Measurements from ENCODE around the gene TEX14.
A peak's percentile ranks its signal among the peaks of the same experiment; 100 is the strongest.

TEX14 gene

GRCh38 chr17:58517378-58517927 lies 174.4 kb downstream of the TEX14 start:
- DNase-seq = no peak

DNA sequence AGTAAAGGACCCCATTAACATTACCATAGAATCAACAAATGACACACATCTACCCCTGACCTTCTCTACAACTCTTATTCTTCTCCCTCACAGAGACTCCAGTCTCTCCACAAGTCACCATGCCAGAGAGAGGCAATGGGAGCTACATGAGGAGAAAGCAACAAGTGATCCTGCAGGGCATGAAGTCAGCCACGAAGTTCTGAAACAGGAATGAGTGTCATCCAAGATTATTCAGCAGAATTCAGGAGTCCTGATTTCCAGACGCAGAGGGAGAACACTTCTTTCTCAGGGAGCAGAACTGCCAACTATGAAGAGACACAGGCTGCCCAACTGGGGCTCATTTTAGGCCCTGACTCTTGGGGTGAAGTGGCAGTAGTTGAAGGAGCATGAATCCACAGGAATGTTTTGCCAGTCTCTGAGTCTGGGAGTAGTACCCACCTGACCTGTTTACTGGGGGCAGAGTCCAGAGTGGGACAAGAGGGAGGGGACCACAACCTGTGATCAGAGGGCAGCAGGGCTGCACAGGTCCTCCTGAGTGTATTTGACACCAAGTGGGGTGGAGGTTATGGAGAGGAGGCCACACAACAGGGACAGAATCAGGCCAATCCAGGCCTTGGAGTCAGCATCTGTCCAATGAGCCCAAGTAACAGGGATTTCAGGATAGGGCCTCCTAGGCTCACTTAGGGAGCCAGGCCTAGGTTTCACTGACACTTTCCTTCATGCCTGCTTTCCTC lies 175.0 kb downstream of the TEX14 start:
- DNase-seq = no peak

- no peak for DNase-seq
These were observed 176.6 kb downstream of the TEX14 start for GRCh38 chr17:58515286-58515685.

DNA sequence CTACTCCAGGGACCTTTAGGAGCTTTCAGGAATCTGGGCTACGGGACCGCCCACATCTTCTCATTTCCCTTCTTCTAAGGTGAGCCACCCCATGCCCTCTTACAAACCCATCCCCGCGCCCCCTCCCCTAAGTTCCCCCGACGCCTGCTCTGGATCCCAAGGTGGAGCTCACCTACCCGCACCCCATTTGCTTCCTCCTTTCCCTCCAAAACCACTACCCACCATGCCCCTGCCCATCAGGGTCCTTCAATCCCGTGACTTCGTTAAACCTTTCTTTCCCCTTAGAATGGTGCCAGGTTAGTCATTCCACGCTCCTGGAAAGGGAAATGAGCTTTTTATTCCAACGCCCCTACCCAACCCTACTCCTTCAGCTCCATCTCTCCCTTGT lies 177.1 kb downstream of the TEX14 start:
- no peak for DNase-seq

GRCh38 chr17:58513965-58514769 lies 177.7 kb downstream of the TEX14 start, which contains the start of gene MTMR4:
MTMR4 (minus strand) TSS chr17:58514638; CDS start chr17:58514407, 231 bp downstream.
- DNase-seq = peak; percentile 92

- DNase-seq = peak; percentile 61
These were observed 178.4 kb downstream of the TEX14 start for GRCh38 chr17:58513267-58513964.

- no peak for DNase-seq
These were observed 181.8 kb downstream of the TEX14 start for GRCh38 chr17:58510075-58510474.

GRCh38 chr17:58508341-58509067 lies 183.3 kb downstream of the TEX14 start:
- DNase-seq = no peak

DNA sequence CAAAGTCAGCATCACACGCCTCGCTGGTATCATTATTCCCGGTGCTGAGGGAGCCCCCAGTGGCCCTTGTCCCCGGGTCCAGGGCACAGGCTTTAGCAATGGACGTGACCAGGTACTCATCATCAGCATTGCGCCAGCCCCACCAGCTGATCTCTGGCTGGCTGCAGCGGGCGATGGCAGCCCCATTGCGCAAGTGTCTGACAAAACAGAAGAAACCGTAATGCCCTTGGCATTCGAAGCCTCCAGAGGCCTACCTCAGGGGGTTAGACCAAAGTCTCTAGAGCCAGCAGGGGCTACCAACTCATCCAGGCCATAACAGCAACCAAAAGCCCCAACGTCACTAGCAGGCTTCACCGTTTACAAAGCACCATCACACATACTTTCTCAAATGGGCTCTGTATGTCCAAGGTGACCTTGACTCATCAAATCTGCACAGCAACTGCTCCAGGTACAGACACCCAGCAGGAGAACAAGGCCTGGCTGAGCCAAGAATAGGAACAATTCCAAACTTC lies 184.7 kb downstream of the TEX14 start:
- no peak for DNase-seq
